GM13976 (cell line): ENCODE data around the gene ADCY5.

Experiments used
- DNase-seq: peaks from one replicate; pipeline ENCODE4 v3.0.0; 2012; ENCODE audit warnings: low spot score
- CTCF ChIP-seq: IDR thresholded peaks from 2 replicates; pipeline ENCODE4 v1.5.1; 2012; ENCODE audit warnings: borderline replicate concordance, mild to moderate bottlenecking; ENCODE audit not compliant: insufficient read depth; ENCODE audit errors: extremely low read depth, missing control alignments, control extremely low read depth
- in situ Hi-C: fragments of 300-500 bp; cut with MboI; formaldehyde crosslinking; loops from one replicate; pipeline ENCODE4 v1.12.0; 2022; ENCODE audit warnings: low sequenced_read_pairs, mixed read lengths, inconsistent platforms; ENCODE audit not compliant: unreplicated experiment

ADCY5 gene

DNA sequence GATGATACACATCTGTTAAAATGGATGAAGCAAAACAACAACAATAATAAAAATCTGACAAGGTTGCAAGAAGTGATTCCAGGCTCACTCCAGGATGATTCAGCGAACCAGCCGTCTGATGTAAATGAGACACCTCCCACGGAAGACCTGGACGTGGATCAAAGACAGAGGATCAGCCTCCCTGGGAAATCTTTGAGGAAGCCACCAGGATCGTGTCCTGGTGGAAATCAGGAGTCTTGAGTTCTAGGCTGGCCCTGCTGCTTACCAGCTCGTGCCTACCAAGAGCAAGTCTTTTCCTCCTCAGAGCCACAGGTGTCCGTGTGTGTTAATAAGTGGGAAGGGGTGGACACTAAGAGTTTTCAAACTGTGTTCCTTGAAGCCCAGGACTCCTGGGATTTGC, 15.3 kb upstream of the ADCY5 start:
- no peak for DNase-seq
- TF ChIP-seq CTCF = no peak
- in situ Hi-C loops = no loop called here

DNA sequence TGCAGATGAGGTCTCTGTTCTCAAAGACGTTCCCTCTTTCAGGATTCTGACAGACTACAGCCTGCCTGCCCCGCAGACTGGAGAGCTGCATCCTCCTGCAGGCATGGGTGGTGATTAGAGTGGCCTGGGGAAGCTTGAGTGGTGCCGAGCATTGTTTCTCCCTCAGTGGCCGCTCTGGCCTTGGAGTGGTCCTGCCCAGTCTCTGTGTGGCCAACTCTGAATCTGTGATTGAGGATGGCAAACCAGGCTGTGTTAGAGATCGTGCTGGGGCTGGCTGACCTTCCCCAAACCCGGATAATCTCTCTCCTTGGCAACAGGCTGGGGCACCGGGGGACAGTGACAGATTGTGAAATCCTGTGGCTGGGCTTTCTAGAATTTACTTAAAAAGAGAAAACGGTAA, 11.0 kb upstream of the ADCY5 start:
- no peak for DNase-seq
- no peak for TF ChIP-seq CTCF
- in situ Hi-C loops = no loop called here

- TF ChIP-seq CTCF = no peak
- in situ Hi-C loops = no loop called here
Measured at GRCh38 chr3:123458255-123458654, 9.4 kb upstream of the ADCY5 start.

DNA sequence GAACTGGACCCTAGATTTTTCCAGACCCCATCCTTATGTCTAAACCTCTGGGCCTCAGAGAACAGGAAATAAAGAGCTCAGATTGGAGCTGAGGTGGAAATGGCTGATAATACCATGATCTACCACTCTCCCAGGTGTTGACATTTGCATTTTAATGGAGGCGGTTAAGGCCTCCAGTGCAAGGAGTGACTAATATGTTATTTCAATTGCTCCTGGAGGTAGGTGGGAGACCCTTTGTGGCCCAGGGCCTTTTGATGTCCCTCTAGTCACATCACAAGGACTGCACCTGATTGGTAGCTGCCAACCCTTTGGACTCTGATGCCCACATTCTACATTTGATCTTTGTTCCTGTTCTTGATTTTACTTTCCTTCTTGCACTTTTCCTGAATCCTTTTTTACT, 9.0 kb upstream of the ADCY5 start:
- TF ChIP-seq CTCF = no peak
- in situ Hi-C loops = no loop called here
- no peak for DNase-seq

More at GRCh38 chr3:123458255-123458654, 9.4 kb upstream of the ADCY5 start:
- no peak for DNase-seq

DNA sequence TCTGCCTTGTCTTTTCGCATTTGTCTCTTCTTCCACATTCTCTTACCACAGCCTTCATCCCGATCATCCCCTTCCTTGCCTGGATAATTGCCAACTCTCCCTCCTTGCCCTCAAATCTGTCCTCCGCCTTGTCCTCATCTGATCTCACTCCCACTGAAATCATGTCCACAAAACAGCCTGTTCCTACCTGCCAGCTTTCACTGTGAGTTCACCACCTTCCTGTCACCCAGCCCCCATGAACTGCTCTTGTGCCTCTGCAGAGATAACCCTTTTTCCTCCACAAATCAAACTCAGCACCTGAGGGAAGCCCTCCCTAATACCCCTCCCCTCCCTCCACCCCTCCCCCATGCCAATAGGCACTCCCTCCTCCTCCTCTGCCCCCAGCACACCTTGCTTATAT, 4.8 kb upstream of the ADCY5 start:
- TF ChIP-seq CTCF = no peak
- DNase-seq = no peak
- in situ Hi-C loops = no loop called here

DNA sequence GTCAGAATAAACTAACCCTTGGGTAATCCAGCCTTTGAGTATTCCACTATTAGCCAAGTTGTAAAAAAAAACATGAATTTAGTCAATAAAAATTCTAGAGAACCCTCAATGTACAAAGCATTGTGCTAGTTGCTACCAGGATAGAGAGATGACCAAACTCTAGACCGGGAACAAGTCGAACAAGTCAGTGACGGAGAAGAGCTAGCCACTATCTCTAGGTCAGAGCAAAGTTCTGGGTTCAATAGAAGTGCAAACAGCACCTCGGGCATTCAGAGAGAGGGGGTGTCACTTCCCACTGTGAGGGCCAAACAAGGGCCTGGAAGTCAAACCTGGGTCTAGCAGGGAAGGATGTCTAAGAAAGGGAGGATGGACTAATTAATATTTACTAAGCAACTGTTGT, 2.3 kb upstream of the ADCY5 start:
- no peak for DNase-seq
- TF ChIP-seq CTCF = no peak
- in situ Hi-C loops = no loop called here
